NCI-H1436 (cell line): Measurements from ENCODE around the gene CACNA2D3.

Experiments used
- DNase-seq: peaks from one replicate; lab custom pipeline; 2025; lab: John Stamatoyannopoulos, UW

Gene CACNA2D3

DNA sequence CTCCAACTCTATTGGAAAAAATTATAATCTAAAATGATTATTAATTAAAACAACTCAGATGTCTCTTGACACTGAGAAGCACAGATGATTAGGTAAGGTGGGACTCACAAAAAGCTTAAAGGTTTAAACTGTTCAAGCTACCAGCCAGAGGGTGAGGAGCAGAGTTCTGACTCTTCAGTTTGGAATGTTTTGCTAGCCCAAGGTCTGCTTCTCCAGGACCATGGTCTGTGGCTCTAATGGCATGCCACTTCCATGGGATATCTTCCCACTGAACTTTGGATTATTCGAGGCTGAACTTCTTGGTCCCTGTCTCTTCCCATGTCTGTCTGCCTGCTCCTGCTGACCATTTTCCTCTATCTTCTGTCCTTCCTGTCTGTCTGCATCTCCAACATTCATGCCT is 49.2 kb downstream of the CACNA2D3 start:
- no peak for DNase-seq

DNA sequence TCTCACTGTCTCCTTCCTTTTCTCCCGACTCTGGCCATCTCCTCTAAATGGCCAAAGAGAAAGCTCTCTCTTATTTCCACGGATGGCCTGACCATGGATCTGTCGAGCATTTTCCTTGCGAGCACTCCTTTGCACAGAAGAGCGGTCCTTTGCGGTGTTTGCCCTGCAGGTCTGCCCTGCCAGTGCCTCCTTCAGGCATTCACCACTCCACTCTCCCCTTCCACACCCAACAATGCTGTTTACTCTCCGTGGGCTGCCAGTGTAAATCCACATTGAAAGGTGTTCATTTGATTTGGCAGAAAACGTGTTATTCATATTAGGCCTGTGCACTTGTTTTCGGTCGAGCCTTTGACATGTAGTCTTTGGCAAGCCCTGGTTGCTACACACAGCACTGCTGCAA is 49.6 kb downstream of the CACNA2D3 start:
- no peak for DNase-seq

DNA sequence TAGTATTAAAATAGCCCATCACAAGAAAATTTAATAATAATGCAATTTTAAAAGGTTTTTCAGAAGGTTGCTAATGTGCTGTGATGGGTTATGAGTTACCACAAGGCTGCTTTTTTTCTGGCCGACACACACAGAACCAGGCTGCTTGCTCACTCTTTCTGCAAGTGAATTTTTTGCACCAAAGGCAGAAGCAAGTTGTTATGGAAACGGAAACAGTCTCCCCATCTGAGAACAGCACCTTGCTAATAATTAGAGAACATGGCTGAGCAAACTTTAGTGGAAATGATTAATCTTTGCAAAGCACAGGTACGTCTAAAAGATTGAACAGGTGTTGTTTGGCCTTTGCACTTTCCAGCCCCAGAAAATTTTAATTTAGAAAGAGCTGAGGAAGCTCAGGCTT is 51.0 kb downstream of the CACNA2D3 start:
- no peak for DNase-seq

DNA sequence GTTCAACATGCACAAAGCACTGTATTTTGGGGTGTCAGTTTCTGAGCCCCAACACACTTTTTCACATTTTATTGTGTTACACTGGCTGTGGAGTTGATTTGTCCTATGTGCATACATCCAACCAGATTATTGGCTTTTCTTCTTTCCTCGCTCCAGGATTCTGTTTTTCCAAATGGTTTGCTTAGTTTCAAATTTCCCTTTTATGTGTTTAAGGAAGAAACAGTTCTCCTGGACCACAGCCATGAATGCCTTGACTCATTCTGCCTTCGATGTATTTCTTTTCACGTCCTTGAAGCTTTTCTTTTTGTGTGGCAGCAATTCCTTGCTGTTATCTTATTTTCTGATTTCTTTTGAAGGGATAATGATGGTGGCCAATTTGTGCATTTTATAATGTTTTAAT is 53.8 kb downstream of the CACNA2D3 start:
- DNase-seq = no peak

DNA sequence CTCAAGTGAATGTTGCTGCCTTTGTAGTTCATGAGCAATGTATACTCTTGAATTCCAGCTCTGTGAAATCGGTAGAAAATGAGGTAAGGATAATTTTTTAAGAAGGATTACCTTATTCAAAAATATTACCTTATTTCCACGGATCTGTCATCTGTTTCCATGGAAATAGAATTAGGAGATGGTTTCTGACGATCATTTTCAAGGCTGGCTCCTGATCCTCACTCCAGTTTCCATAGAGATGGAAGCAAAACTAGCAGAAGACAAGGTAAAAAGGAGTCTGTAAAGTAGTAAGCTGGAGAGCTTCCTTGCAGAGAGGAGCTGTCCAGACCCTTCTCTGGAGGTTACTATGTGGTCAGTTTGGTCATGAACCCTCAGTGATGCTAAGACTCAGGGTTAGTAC is 55.5 kb downstream of the CACNA2D3 start:
- DNase-seq = no peak

DNA sequence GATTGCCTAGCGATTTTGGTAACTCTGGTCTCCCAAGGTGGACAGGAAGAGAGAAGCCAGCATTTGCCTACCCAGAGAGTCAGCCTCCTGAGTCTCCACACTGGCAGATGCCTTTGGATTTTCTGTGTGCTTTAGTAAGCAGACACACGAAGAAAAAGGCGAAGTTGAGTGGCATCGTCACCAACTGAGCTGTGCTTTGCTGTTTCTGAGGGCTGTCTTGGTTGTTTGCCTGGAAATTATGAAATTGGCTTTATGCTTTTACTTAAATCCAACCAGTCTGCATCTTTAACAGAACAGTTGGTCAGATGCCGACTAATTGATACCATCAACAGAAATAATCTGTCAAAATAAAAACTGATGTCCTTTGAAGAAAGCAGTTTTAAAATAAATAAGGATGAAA is 56.0 kb downstream of the CACNA2D3 start:
- DNase-seq = no peak

DNA sequence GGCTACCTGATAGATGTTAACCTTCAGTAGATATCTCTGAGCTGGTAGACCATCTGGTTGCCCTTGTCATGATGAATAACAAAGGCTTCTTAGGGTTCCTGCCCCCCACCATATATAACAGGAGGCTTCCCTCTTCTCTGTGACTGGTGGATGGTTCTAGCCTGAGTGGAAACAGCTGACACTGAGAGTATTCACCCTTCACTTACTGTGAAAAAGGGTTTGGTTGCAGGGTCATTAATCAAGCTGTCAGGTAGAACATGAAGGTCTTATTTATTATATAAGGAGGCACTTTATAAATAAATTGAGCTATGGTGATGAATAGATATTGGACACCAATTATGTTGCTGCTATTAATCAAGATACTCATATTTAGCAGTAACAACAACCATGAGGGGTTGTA is 58.6 kb downstream of the CACNA2D3 start:
- DNase-seq = no peak

DNA sequence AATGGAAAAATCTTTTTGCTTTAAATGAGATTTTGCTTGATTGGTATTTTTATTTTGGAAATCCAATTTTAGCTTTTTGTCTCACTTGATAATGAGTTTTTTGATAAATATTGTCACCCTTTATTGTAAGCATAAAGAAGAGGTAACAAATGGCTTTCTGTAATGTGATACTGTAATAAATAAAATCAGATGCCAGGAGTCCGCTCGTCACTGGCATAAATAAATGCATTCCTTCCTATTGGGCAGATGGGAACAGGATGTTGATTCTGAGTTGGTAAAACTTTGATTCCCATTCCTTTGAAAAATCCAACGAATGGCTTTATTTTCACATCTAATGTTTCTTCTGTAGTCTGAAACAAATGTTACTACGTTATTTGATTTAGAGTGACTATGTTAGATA is 59.9 kb downstream of the CACNA2D3 start:
- DNase-seq = no peak

DNA sequence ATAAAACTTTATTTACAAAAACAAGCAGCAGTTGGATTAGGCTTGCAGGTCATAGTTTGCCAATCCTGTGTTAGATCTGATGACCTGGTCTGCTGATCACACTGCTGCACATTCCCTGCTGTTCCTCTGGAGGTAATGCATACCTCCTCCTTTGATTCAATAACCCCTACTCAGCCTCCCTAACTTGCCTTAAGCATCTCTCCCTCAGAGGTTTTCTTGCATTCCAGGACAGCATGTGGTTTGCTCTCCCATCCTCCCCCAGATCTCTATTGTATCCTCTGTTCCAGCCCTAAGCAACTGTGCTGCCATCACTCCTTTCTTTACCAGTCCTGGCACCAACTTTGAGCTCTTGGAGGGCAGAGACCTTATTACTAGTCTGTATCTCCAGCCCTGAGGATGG is 63.4 kb downstream of the CACNA2D3 start:
- DNase-seq = no peak

DNA sequence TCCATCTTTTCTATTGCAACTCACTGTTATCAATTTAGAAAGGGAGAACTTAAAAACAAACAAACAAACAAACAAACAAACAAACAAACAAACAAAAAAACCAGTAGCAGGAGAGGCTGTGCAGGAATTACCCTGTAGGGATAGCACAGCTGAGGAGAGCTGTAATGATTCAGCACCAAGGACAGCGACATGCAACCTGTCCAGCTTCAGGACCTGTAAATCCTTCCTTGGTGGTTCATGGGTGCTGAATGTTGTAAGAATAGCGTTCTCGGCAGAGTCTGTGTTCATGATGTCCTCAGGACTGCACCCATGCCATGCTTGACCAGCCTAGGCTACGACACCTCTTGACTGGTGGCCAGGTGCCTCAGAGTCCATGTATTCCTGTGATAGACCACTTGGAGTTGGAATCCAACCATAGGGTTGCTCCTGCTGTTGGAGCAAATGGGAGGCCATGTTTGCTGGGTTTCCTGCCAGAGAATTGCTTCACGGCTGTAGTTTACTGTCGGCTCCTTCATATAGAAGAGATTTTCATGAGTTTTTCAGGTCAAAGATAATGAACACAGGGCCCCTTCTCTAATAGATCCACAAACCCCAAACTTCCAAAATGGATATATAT is 65.9 kb downstream of the CACNA2D3 start:
- DNase-seq = no peak

DNA sequence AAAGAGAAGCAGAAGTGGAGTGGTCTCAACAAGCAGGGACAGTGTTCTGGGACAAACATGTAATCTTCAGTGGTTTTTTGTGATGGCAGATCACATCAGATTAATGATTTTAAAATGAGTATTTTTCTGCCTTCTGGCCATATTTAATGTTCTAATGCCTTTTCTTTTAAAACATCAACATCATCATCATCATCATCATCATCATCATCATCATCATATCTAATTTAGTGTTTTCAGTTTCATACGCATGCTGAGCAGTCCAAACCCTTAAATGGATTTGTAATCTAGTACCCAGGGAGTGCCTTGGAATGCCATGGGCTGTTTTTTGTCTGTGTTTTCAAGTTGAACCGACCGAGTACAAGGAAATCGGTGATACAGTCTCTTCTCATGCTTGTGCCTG is 68.9 kb downstream of the CACNA2D3 start:
- DNase-seq = no peak

DNA sequence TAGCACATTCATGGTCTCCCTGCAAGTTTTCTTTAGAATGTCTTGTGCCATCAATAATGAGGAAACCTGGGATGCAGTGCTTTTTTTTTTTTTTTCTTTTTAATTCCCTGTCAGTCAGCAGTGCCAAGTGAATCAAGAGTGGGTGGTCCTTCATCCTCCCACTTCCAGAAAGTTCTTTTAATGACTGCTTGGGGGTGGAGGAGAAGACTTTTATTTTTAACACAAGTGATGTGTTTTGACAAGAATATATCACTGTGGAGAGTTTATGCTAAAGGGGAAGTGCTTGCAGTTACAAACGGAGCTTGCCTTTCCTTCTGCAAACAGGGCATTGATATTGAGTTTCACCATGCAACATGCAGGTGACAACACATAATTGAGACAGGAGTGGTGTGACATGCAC is 69.7 kb downstream of the CACNA2D3 start:
- DNase-seq = no peak

DNA sequence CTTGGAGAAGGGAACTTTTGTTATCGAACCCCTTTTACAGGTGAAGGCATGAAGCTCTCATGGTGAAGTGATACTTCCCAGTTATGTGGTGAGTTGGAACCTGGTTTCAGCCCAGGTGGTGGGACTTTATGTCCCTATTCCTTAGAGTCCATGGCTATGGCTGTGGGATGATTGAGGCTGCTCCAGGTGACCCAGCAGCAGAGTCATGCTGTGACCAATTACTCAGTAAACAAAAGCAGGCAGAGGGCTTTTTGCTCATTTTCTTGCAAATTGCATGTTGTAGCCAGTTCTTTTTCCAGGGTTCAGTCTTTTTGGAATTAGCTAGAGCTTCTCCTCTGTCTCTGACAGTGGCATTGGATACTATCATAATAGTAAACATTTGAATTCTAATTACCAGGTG is 70.7 kb downstream of the CACNA2D3 start:
- no peak for DNase-seq

DNA sequence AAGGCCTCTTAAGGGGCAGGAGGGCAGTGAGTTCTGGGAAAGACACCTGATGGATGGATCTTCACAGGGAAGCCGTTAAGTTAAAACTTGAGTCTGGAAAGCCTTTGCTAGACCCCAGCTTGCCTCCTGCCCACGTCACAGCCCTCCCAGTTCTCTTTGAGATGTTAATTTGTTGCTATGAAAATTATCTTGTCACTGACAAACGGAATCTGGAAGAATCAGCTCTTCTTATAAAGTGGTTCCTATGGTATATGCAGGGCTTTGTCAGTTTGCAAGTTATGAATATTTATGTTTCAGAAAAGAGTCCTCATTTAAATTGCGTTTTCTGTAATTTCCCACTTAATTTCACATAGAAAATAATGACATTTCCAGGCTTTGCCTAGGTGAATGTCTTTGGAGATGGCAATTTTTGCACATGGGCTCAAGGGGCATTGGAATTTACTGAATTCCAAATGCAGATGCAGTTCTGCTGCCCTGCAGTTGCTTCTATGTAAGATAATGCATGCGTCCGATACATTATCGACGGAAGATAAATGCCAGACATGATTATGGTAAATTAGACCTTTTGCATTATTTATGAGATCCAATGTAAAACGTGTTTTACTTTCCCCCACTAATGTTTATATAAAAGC is 74.1 kb downstream of the CACNA2D3 start:
- DNase-seq = no peak

DNA sequence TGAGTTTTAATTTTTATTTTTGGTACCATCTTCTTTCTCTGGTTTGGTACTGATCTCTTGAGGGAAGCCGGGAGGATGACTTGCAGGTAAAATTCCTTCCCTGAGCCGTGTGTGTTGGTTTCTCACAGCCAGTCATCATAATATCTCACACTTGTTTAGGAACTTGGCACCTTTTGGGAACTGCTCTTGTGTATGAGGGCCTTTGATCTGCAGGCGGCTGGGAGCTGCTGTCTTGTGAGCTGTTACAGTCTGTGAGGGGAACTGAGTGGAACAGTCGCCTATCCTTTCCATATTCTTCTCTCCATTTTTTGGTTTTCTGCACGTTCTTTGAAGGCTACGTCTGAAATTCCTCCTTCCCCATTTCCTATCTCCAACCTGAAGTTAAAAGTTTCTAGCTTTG is 75.2 kb downstream of the CACNA2D3 start:
- DNase-seq = no peak

DNA sequence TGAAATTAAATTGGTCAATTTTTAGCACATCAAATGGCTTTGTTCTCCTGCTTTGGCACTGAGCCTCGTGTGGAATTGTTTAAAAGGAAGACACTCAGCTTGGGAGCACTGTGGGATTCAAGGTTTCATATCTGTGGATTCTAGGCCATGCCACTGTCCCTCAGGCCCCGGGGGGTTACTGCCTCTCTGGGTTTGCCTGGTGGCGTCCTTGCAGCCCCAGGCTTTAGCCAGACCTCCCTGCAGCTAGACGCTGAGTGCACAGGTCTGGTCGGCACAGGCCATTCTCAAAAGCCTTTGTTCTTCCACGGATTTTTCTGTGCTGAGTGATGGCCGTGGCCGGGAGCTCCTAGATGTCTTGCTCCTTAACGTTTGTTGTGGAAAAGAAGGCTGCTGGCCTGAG is 76.2 kb downstream of the CACNA2D3 start:
- no peak for DNase-seq

DNA sequence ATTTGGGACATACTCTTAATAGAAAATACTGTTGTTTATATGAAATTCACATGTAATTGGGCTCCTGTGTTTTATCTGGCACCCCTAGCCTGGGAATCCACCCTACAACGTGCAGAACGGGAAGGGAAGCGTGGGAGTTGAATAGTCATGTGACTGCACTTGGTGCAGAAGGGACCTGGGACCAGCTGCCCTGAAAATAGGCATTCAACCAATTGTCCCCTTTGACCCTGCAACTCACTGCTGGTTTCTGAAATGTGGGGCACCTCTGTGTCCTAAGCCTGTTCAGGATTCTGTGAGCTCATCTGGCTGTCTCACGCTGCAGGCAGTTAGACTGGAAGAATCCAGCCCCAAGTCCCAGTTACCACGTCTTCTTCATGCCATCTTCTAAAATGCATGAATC is 79.7 kb downstream of the CACNA2D3 start:
- DNase-seq = no peak

DNA sequence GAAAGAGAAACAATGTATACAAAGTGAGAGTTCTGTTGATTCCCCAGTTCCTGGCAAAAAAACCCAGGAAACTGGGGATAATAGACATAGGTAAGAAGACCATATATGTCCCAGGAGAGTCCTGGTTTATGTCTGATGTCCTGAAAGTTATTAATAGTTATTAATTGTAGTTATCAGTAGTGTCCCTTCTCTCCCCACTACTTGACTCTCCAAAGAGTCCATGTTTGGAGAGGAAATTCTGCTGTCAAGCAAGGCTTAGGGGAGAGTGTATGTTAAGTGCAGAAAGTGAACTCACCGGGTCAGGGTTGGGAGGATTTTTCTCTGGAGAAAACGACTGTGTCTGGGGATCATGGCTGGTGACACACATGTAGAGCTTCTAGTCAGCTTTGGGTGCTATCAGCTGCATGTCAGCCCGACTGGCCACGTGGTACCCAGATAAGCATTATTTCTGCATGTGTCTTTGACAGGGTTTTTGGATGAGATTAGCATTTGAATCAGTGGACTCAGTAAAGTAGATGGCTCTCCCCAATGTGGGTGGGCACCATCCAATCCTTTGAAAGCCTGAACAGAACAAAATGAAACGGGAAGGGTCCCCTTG is 80.4 kb downstream of the CACNA2D3 start:
- DNase-seq = no peak

DNA sequence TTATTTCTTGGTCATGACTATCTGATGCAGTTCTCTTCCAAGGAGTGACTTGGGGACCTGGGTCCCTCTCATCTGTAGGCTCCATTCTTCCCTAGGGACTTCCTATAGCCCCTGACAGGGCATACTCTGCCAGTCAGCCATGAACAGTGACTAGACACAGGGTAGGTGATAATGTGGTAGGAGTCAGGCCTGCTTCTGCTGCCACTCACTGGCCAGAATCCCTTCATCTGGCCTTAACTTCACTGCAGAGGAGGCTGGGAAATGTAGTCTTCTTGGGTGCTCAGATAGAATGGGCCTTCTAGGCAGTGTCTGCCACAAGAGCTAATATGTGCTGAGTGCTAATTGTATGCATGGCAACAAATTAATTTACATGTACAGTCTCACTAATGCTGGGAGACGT is 84.5 kb downstream of the CACNA2D3 start:
- no peak for DNase-seq

DNA sequence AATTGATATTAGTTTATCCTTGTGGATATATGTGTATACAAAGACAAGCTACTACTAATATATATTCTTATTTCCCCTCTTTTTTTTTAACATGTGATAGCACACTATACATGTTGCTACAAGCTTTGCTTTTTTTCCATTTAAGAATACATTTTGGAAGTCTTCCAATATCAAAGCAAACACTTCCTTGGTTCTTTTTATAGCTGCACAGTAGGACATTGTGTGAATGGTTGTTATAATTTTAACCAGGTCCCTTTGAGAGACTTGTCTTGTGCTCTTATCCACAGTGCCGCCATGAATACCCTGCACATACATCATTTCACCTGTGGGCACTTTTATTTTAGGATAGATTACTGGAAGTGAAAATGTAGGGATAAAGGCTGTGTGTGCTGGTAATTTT is 88.7 kb downstream of the CACNA2D3 start:
- DNase-seq = no peak

DNA sequence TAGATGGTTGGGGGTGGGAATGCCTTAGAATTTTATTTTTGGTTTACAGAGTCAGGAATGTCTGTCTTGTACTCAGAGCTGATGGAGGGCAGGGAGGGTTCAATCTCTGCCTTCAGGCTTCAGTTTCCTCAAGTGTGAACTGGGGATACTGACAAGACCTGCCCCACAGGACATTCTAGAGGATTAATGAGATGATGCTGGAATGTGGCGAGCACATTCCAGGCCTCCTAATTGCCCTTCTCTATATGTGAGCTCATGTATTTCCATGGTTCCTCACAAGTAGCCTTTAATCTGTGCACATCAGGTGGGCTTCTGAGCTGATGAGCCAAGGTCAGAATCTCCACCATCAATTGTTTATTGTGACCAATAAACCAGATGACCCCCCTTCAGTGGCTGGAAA is 90.4 kb downstream of the CACNA2D3 start:
- no peak for DNase-seq

DNA sequence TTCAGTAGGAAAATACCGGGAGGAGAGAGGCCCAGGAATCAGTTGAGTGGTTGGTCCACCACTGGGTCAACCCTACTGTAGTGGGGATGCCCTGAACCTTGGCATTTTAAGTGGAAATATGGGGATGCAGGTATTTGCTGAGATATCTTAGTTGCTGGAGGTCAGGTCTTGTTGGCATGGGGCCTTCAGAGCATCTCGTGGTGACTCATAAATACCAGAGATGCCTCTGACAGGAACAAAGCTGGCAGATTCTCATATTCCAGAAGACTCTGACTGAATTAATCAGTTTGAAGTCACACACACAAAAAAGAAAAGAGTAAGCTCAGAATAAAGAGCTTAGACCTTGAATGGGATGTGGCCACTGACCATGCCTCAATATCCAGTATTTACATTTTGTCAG is 91.6 kb downstream of the CACNA2D3 start:
- no peak for DNase-seq

DNA sequence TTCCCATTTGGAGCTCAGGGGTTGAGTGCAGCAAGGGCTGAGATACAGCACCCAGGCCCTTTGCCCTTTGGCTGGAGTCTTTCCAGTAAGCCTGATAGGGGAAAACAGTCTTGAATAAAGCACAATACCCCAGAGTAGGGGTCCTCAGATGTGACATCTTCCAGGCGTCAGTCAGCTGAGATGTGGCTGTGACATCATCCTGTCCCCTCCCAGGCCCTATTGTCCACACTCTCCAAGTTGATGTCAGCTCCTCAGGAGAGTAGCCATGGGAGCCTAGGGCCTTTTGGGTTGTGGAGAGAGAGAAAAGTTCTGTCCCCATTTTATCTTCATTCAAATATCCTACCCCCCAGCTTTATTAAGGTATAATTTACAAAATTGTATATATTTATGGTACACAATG is 92.5 kb downstream of the CACNA2D3 start:
- no peak for DNase-seq

DNA sequence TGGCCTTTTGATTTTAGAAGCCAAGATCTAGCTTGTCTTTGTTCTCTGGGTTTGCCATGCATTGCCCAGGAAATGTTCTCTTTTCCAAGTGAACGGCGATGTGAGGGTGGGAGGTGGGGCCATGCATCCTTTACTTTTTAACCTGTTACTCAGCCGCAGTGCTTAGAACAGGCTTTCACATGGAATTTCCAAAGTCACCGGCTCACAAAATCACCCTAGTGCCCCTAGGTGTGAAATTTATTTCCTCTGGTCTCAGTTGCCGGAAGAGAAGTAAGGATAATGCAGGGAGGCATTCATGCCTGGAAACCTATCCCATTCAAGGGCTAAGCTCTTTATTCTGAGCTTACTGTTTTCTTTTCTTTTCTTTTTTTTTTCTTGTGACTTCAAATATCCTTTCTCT is 93.2 kb downstream of the CACNA2D3 start:
- no peak for DNase-seq
